HuH-7.5 (cell line): ENCODE measurements around the gene FLACC1.
"Not testable (repeated sequence)": the region's sequence is repeated elsewhere in the genome, so short reads cannot be mapped to it uniquely, and the experiment has no call there.

Experiments
- DNase-seq: peaks from one replicate; pipeline ENCODE4 v3.0.0; 2011; ENCODE audit warnings: low spot score

FLACC1 gene

DNA sequence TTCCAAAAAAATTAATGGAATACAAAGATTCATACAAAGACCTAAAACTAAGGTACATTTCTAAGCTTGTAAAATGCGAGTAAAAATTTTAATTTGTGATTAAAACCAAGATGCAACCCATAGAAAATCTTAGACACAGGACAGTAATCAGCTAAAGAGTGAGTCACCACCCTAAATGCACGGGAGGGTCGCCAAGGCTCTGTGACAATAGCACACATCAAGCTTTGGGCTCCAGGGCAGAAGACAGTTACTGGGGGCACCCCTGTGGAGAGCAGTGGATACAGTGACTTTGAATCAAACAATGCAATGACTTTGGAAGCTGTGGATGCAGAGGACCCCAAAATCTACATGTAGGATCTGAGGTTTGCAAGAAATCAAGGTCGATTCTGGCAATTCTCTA is 7.5 kb downstream of the FLACC1 start:
- no peak for DNase-seq

- DNase-seq = no peak
Measured at GRCh38 chr2:201348758-201349157, 8.4 kb downstream of the FLACC1 start.

DNA sequence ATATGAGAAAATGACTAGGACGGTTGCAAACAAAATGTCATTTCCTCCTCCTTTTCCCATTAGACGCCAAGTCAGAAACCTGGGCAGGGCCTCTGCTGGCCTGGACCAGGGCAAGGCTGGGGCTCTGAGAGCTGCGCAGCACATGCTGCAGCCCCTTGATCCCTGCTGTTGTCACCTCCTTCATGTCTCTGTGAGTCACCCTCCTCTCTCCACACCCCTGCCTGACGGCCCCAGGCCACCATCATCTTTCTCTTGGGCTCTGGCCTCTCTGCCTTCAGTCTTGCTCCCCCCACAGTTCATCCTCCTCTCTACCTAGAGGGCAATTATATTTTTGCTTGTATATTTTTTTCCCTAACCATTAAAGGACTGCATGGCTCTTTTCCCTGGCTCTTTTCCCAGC is 10.0 kb downstream of the FLACC1 start:
- no peak for DNase-seq

GRCh38 chr2:201345625-201346213 is 11.4 kb downstream of the FLACC1 start:
- DNase-seq = no peak

- no peak for DNase-seq
Measured at GRCh38 chr2:201344663-201345366, 12.3 kb downstream of the FLACC1 start.

GRCh38 chr2:201343559-201343958 is 13.6 kb downstream of the FLACC1 start:
- DNase-seq = no peak

GRCh38 chr2:201342923-201343322 is 14.2 kb downstream of the FLACC1 start:
- DNase-seq = no peak

DNA sequence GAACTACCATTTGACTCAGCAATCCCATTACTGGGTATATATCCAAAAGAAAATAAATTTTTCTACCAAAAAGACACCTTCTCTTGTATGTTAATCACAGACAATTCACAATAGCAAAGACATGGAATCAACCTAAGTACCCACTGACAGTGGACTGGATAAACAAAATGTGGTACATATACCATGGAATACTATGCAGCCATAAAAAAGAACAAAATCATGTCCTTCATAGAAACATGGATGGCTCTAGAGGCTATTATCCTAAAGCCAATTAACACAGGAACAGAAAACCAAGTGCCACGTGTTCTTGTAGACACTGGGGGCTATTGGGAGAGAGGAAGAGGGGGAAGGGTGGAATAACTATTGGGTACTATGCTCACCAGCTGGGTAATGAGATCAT is 27.7 kb downstream of the FLACC1 start:
- no peak for DNase-seq

DNA sequence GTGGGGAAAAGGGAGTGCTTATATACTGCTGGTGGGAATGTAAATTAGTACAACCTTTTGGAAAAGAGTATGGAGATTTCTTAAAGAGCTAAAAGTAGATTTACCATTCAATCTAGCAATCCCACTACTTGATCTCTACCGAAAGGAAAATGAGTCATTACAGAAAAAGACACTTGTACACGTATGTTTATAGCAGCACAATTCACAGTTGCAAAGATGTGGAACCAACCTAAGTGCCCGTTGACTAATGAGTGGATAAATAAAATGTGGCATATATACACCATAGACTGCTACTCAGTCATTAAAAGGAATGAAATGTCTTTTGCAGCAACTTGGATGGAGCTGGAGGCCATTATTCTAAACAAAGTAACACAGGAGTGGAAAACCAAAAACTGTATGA is 29.5 kb downstream of the FLACC1 start:
- no peak for DNase-seq

GRCh38 chr2:201322772-201323171 is 34.4 kb downstream of the FLACC1 start:
- no peak for DNase-seq

GRCh38 chr2:201320701-201321100 is 36.4 kb downstream of the FLACC1 start:
- no peak for DNase-seq

DNA sequence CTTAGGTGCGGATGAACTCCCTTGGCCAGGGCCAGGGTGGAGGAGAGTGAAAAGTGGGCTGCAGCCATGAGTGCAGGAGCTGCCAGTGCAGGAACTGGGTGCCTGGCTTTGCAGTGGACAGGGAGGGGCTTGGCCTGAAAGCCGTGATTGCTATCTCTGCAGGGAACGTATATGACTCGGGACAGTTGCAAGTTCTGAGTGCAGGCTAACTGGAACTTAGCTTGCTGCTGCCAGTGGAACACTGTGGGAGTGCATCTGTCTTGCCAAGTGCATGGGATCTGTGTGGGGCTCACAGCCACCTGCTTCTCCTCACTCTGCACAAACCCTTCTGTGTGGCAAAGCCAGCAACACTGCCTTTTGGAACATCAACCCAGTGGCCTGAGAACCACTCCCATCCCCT is 36.9 kb downstream of the FLACC1 start:
- no peak for DNase-seq

- no peak for DNase-seq
Measured at GRCh38 chr2:201319511-201319910, 37.6 kb downstream of the FLACC1 start.

DNA sequence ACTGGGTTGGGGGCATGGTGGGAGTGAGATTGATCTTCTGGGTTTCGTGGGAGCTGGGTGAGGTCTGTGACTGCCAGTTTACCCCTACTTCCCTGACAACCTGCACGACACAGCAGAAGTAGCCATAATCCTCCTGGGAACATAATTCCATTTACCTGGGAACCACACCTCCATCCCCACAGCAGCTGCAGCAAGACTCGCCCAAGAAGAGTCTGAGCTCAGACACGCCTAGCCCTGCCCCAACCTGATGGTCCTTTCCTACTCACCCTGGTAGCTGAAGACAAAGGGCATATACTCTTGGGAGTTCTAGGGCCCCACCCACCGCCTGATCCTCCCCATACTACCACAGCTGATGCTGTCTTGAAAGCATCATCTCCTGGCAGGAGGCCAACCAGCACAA is 43.8 kb downstream of the FLACC1 start:
- no peak for DNase-seq

DNA sequence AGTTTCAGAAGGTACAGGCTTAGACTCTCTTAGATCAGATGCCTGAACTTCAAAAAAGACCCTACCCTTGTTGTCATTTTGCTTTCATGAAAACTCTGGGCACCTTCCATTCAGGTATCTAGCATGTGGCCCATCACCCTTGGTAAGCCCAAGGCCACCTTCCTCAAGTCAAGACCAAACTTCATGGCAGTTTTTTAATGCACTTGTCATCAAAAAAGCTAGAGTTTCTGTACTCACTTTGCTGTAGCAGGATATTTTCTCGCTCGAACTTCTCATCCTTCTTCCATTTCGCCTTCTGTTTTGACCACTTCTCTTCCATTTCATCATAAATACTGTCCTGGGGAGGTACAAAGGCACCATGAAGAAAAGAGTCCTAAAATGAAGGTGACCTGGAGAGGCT is 48.2 kb downstream of the FLACC1 start:
- no peak for DNase-seq

DNA sequence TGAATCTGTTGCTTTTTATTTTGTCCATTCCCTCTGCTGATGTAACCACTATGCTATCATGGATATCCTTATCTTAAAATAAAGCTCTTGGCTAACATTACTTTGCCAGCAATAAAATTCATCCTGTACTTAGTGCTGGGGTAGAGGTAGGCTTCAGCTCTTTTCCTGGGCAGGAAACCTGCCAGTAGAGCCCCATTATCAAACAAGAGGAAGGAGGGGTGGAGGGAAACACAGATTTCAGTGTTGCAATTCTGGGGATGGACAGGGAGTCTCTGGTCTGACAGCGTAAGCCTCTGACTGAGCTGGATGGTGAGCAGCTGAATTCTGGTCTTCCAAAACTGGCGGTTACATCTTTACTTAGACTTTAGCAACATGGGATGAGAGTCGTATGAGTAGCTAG is 49.3 kb downstream of the FLACC1 start:
- no peak for DNase-seq

- not testable (repeated sequence) for DNase-seq
Measured at GRCh38 chr2:201299929-201300328, 57.2 kb downstream of the FLACC1 start.

GRCh38 chr2:201298462-201299052 is 58.6 kb downstream of the FLACC1 start:
- no peak for DNase-seq

DNA sequence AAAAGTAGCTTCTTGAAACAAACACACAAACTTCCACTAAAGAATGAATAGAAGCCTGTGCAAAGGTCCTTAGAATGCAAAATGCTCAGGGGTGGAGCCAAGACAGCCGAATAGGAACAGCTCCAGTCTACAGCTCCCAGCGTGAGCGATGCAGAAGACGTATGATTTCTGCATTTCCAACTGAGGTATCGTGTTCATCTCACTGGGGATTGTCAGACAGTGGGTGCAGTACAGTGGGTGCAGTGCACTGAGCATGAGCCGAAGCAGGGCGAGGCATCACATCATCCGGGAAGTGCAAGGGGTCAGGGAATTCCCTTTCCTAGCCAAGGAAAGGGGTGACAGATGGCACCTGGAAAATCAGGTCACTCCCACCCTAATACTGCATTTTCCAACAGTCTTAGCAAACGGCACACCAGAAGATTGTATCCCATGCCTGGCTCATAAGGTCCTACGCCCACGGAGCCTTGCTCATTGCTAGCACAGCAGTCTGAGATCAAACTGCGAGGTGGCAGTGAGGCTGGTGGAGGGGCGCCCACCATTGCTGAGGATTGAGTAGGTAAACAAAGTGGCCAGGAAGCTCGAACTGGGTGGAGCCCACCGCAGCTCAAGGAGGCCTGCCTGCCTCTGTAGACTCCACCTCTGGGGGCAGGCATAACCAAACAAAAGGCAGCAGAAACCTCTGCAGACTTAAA is 66.5 kb downstream of the FLACC1 start:
- DNase-seq = not testable (repeated sequence)

GRCh38 chr2:201285499-201285898 is 71.6 kb downstream of the FLACC1 start:
- DNase-seq = no peak

GRCh38 chr2:201280191-201281040 is 76.7 kb downstream of the FLACC1 start:
- DNase-seq = no peak

GRCh38 chr2:201279079-201279478 is 78.1 kb downstream of the FLACC1 start:
- no peak for DNase-seq
